Skin of body (tissue), 2 donors: ENCODE results near the gene TMEM97. TPM values are rescaled to one million over a fixed set of nuclear protein-coding genes. Genes with fewer than 3 reads are reported as not detected.

Experiments
- DNase-seq: peaks from one replicate; lab custom pipeline; 2025; lab: John Stamatoyannopoulos, UW
- total RNA-seq: library from RNA; depleted of rRNA; stranded (reverse); fragments of >200 nt; gene quantifications from one replicate; pipeline ENCODE4 v1.2.3, GENCODE V29; 2014

Gene TMEM97
- total RNA-seq, 1 donor from 2014 or later: 24.3 TPM

GRCh38 chr17:28365487-28365886 lies 46.5 kb downstream of the TMEM97 start:
- DNase-seq: no peak

- no peak for DNase-seq
Measured at GRCh38 chr17:28366605-28367004, 47.6 kb downstream of the TMEM97 start.

GRCh38 chr17:28367641-28368305 lies 48.8 kb downstream of the TMEM97 start:
- no peak for DNase-seq

DNA sequence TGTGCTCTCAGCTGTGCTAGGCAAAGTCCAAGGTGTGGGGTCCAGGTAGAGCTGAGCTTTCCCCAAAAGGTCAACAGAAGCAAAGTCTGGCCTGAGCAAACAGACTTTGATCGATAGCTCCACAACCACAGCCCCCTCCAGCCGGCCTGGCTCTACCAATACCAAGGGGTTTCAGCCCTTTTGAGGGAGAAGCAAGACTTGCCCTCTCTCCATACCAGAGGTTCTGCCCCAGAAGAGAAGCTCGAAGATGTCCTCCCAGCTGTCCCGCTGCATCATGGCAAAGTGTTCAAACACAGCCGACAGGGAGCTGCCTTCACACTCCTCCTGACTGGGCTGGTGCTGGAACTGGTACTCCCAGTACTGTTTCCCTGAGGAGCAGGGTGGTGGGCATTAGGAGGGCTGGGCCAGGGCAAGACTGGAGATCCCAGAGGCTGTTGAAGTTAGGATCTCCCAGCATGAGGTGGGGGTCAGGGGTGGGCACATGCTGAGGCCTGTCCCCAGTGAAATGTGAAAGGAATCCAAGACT lies 49.4 kb downstream of the TMEM97 start:
- no peak for DNase-seq

GRCh38 chr17:28368915-28369683 lies 50.1 kb downstream of the TMEM97 start:
- no peak for DNase-seq

GRCh38 chr17:28369684-28370034 lies 50.7 kb downstream of the TMEM97 start:
- DNase-seq: no peak

DNA sequence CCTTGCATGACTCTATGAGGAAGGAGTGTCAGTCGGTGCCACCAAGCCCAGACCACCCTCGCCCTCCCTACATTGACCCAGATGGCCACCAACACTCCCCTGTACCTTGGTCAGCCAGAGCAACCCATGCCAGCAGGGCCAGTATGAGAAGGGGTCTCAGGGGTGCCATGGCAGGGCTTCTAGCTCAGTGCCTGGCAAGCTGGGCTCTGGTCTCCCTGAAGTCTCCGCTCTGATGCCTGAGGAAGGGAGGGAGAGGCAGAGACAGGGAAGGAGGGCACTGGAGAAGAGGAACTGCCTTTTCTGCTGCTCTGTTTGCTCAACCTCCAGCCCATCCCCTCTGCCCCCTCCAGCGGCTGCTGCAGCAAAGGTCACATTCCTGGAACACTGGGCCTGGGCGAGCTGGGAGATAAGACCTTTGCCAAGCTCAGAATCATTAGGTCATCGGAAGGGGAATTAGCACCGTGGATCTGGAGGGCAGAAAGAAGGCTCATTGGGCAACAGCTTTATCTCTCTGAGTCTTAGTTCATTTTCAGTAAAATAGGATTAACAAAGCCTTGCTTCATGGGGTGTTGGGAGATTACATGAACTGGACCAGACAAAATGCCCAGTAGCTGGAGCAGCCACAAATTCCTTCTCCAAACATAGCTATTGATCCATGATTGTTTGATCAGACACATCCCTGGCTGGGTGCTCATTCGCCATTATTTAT lies 51.2 kb downstream of the TMEM97 start, which contains the start of gene VTN:
Gene VTN (minus strand): TSS at position 273 of the 709 bp plus-strand sequence. CDS start 104 bp downstream, at position 169.
- no peak for DNase-seq

DNA sequence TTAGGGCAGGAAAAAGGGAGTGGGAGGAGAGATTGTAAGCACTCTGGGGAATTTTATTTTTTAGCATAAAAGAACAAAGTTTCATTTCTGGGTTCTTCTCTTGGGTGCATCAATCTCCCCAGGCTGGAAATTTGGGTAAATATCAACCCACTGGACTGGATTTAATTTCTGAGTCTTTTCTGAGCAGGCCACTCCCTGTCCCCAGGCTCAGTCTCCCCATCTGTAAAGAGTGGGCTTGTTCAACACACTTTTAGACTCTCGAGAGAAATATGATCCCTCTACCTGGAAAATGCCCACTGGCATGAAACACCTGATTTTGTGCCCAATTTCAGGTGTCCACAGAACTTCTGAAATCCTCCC lies 51.7 kb downstream of the TMEM97 start:
- DNase-seq: no peak

DNA sequence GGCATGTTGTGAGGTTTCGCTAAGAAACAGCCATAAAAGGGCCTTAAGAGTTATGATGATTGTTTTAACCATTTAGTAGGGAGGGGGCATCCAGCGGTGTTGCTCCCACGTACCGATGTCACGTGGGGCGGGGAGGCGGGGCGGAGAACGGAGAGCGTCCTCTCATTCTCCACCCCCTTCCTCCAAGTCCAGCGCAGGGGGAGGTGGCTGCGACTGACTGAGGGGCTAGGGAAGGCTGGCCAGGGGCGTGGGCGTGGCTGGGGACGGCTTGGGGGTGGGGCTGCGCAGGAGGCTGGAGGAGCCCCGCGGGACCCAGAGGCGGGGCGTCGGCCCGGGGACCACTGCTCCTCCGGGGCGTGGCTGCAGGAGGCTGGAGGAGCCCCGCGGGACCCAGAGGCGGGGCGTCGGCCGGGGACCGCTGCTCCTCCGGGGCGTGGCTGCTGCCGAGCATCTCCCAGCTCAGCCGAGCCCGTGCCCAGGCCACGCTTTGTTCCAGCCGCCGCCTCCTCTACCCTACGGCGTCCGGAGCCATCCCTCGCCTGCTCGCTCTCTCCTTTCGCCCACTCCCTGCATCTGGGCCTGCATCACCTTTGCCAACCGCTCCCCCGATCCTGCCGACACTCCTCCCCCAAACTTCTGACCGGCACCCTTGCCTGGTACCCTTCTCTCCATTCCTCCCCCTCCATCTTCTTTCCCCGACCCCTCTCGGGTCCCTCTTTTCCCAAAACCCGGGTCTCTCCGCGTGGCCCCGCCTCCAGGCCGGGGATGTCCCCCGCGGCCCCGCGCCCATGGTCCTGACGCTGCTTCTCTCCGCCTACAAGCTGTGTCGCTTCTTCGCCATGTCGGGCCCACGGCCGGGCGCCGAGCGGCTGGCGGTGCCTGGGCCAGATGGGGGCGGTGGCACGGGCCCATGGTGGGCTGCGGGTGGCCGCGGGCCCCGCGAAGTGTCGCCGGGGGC lies 52.5 kb downstream of the TMEM97 start, which contains the start of gene SARM1:
Gene SARM1 (plus strand): TSS at position 450 of the 958 bp plus-strand sequence. CDS start 339 bp downstream, at position 789.
- DNase-seq: peak; percentile 42

GRCh38 chr17:28372203-28372944 lies 53.4 kb downstream of the TMEM97 start:
- DNase-seq: no peak

- no peak for DNase-seq
Measured at GRCh38 chr17:28372945-28373274, 53.9 kb downstream of the TMEM97 start.

Other genes starting within 250 kb of the TMEM97 start
- 41.8 TPM for gene IFT20, start 16.3 kb downstream of the TMEM97 start, total RNA-seq
- gene TNFAIP1, start 16.6 kb downstream of the TMEM97 start, total RNA-seq: 19.0 TPM
- gene POLDIP2, start 38.3 kb downstream of the TMEM97 start, total RNA-seq: 29.6 TPM
- not detected for gene SEBOX, start 46.0 kb downstream of the TMEM97 start, total RNA-seq
- gene VTN, start 51.1 kb downstream of the TMEM97 start, total RNA-seq: 0.20 TPM
- gene SARM1, start 52.5 kb downstream of the TMEM97 start, total RNA-seq: 3.6 TPM
- gene SLC46A1, start 87.0 kb downstream of the TMEM97 start, total RNA-seq: 5.5 TPM
- gene SLC13A2, start 154.4 kb downstream of the TMEM97 start, total RNA-seq: 0.20 TPM
- gene FOXN1, start 187.1 kb downstream of the TMEM97 start, total RNA-seq: 3.0 TPM
- gene UNC119, start 233.4 kb downstream of the TMEM97 start, total RNA-seq: 18.8 TPM